KOPT-K1 (cell line): ENCODE data around the gene HMOX1.
"Not testable (repeated sequence)": the region's sequence is repeated elsewhere in the genome, so short reads cannot be mapped to it uniquely, and the experiment has no call there.

Source experiments
- H3K27ac ChIP-seq: fragments of 200-600 bp; sonication (generic); 2 replicates; pipeline ENCODE4 v1.5.1; 2016; ENCODE audit warnings: antibody characterized with exemption, mild to moderate bottlenecking, low read depth, low read length; ENCODE audit not compliant: poor library complexity, severe bottlenecking
- H3K36me3 ChIP-seq: fragments of 200-600 bp; sonication (generic); 2 replicates; pipeline ENCODE4 v1.5.1; 2017; ENCODE audit warnings: antibody characterized with exemption, mild to moderate bottlenecking, low read length, moderate library complexity; ENCODE audit not compliant: insufficient read depth
- H3K9me3 ChIP-seq: fragments of 200-600 bp; sonication (generic); 2 replicates; pipeline ENCODE4 v1.5.1; 2017; ENCODE audit warnings: antibody characterized with exemption, low read length, mild to moderate bottlenecking; ENCODE audit not compliant: insufficient read depth, poor library complexity, severe bottlenecking

The HMOX1 gene

DNA sequence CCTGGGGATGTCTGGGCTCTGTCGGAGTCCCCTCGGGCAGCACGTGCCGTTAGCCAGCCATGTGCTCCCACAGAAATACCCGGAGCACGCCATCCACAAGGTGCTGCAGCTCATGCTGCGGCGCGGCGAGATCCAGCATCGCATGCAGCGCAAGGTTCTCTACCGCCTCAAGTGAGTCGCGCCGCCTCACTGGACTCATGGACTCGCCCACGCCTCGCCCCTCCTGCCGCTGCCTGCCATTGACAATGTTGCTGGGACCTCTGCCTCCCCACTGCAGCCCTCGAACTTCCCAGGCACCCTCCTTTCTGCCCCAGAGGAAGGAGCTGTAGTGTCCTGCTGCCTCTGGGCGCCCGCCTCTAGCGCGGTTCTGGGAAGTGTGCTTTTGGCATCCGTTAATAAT is 43.2 kb downstream of the HMOX1 start:
- no peak overlapping the region for H3K27ac ChIP-seq
- peaks cover 94% of the 10 kb centered on the region for H3K36me3 ChIP-seq
- no peaks in the 10 kb centered on the region for H3K9me3 ChIP-seq

DNA sequence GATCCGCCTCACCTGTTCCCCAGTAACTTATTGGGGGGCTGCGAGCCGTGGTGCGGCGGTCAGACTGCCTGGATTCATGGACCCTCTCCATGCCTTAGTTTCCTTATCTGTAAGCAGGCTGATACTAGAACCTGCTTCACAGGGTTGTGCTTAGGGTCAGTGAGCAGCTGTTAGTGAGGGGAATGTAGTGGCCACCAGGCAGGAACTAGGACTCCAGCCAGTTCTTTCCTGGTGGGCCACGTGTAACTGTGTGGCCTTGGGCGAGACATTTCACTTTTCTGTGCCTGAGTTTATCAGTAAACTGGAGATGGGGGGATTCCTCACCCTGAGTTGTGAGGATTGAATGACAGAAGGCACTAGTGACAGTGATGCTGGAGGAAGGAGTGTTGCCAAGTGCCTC is 43.9 kb downstream of the HMOX1 start:
- H3K36me3 ChIP-seq = peaks cover 94% of the 10 kb centered on the region
- no peak overlapping the region for H3K27ac ChIP-seq

DNA sequence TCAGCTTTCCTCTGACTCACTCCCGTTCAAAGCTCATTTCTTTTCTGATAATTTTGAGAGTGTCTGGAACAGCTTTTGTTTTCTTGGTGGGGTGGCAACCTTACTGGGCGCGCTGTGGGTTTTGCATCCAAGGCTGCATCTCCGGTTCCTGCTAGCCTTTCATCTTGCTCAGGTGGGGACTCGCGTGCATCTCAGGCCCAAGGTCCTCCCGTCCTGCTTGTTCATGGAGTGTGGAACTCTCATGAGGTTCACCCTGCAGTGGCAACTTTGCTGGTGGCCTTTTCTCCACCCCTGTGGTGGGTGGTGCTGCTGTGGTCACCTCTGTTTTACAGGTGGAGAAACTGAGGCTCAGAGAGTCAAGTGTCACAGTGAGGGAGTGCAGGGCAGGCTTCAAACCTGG is 44.6 kb downstream of the HMOX1 start:
- Histone ChIP-seq H3K36me3 (peaks cover 94% of the 10 kb centered on the region), H3K9me3 (no peaks in the 10 kb centered on the region), H3K27ac (no peak overlapping the region)

More for the DNA sequence above, 43.9 kb downstream of the HMOX1 start:
- no peaks in the 10 kb centered on the region for H3K9me3 ChIP-seq

DNA sequence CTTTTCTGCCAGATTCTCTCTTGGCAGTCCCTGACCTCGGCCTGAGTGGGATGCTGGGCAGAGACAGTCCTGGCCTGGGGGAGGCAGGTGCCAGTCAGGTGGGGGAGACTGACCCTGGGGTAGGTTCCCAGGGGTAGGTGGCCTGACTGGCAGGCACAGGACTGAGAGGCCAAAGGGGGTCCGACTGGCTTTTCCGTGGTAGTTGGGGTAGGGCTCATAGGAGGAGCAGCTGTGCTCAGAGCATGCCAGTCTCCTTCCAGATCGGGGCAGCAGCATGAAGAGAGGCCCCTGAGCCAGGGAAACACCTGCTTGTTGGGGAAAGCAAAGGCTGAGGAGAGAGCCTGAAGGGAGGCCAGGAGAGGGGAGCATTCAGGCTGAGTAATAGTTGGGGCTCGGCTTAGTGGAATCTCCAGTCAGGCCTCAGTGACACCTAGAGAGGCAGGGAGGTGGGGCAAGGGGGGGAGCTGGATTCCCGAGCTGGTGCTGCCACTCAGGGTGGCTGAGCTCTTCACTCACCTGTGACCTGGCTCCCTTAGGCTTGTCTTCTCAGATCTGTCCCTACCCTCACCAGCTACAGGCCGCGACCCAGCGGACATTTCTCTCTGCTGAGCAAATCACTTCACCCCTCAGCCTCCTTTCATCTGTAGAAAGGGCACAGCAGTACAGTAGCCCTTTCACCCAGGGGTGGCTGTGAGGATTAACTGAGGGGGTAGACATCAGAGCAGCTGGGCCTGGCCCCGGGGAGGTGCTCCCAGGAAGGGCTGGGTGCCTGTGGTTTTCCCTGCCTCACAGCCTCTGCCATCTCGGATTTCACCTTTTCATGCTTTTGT is 45.3 kb downstream of the HMOX1 start:
- Histone ChIP-seq H3K27ac (no peak overlapping the region), H3K9me3 (no peaks in the 10 kb centered on the region), H3K36me3 (peaks cover 94% of the 10 kb centered on the region)

DNA sequence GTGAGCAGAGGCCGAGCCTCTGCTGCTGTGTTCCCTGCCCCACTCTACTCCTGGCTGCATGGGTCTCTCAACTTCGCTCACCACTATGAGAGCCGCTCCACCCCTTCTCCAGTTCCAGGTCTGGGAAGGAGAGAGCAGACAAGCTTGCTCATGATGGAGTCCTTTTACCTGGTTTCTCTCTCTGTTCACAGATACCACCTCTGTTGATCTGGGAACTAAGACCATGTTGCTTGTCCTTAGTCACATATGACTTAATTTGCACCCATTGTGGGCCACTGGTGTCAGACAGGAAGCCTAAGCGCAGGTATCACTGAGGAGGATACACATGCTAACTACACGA is 45.9 kb downstream of the HMOX1 start:
- H3K9me3 ChIP-seq = no peaks in the 10 kb centered on the region
- peaks cover 94% of the 10 kb centered on the region for H3K36me3 ChIP-seq
- no peak overlapping the region for H3K27ac ChIP-seq

DNA sequence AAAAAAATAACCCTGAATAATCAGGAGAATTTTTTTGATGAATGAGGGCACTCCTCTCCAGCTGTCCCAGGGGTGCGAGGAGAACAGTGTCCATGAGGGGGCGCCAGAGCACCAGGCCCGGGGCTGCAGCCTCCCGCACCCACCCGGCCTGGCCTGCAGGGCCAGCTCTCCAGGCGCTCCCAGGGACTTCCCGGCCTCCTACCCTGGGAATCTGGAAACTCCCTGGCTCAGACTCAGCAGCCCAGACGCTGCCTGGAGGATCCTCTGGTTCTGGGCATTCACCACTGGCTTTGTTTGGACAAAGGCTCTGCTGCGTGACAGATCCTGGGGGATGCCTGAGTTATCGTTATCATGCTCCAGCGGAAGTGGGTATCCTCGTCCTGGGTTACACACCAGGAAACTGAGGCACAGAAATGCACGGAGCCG is 50.0 kb downstream of the HMOX1 start:
- H3K27ac ChIP-seq = no peak overlapping the region
- H3K36me3 ChIP-seq = peaks cover 91% of the 10 kb centered on the region
- H3K9me3 ChIP-seq = peaks cover 12% of the 10 kb centered on the region

DNA sequence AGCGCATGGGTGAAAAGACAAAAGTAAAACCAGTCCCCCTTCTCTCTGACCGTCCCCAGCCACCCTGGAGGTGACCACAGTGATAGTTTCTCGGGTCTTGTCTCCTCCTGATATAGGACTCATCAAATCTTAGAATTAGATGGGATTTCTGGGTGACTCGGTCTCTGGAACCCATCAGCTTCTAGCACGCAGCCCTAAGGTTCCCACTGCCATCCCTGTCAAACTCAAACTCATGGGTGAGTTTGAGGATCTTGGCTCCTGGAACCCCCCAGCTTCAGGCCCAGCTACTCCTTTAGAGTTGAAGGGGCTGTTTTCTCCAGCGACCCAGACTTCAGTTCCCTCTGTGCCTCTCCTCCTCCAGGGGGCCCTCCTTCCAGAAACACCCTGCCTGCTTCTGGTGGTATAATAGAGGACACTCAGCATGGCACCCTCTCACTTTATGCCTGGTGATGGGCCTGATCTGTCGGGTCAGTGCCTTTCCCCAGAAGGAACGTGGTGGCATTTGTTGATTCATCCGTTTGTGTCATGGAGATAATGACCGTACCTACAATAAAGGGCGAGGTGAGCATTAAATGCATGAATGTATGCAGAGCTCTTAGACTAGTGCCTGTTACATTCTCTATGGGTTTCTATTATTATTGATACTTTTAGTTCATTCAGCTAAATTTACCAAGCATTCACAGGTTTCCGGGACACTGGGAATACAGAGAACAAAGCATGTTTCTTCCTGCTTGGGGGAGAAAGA is 50.8 kb downstream of the HMOX1 start:
- Histone ChIP-seq H3K36me3 (peaks cover 90% of the 10 kb centered on the region), H3K27ac (no peak overlapping the region), H3K9me3 (peaks cover 12% of the 10 kb centered on the region)

DNA sequence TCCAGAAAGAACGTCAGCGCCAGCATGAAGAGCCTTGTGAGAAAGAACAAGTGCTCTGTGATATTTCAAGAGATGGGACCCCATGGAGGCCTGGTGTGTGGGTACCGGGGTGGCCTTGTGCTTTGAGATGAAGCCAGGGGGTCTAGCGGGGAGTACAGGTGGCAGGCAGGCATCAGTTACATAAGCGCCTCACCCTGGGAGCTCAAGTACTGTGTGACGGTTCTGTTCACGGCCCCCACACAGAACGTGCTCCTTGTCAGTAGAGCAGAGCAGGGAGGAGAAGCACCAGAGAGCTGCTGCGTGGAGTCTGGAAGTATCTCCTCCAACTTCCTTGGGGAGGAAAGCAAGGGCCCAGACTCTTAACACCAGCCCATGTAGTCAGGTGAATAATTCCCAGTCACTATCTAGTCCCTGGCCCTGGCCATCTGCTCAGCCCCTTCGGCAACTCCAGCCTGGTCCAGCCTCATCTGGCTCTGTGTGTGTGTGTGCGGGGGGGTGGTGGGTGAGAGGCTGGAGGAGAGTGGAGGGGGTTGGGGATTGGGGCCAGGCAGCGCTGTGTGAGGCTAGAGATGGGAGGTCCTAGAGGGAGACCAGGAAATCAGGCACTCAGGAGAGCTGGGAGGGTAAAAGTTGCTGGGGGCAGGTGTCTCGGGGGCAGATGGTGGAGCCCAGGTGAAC is 51.5 kb downstream of the HMOX1 start:
- Histone ChIP-seq H3K36me3 (peaks cover 90% of the 10 kb centered on the region), H3K9me3 (peaks cover 12% of the 10 kb centered on the region), H3K27ac (no peak overlapping the region)

DNA sequence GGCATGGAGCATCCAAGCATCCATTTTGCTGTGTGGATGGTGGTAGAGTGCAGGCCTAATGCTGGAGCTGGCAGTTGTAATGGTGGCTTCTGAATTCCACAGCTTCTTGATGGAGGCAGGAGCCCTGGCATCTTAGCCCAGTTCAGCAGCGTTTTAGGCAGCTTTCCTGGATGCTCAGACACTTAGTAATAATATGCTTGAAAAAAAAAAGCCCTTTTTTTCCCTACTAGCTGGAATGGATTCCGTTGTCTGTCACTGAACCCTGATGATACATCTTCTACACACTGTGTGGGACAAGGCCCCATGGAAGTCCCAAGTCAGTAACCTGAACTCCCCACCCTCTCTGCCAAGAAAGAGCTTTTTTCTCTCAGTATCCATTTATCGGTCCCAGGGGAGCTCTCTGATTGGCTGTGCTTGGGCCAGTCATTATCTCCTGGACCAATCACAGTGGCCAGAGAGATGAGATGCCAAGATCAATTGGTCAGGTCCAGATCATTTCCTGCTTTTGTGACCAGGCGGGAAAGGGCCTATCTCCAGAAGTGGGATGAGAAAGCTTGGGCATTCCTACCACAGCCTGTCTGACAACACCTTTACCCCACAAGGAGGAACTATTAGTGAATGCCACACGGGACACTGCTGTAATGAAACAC is 53.3 kb downstream of the HMOX1 start:
- Histone ChIP-seq H3K27ac (no peak overlapping the region), H3K36me3 (peaks cover 95% of the 10 kb centered on the region), H3K9me3 (peaks cover 12% of the 10 kb centered on the region)

DNA sequence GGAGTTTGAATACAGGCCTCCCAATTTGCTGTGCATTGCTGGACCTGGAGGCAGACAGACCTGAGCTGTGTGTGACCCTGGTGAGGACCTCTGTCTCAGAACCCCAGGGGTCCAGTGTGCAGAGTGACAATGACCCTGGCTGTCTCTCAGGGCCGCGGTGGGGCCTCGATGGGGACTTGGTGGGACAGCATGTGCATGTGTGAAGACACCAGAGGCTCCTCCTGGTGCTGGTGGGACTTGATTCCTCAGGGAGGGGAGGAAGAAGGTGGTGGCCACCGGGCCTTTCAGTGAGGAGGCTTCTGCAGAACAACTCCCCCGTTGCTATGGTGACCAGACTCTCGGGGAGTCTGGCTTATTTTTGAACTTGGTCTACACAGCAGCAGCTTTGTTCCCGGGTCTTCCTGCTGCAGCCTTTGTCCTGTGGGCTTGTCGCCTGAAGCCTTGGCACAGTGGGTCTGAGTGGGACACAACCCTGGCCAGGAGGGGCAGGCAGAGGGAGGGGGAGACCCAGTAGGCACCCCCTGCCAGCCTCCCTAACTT is 54.4 kb downstream of the HMOX1 start:
- peaks cover 94% of the 10 kb centered on the region for H3K36me3 ChIP-seq
- no peak overlapping the region for H3K27ac ChIP-seq
- H3K9me3 ChIP-seq = peaks cover 12% of the 10 kb centered on the region

DNA sequence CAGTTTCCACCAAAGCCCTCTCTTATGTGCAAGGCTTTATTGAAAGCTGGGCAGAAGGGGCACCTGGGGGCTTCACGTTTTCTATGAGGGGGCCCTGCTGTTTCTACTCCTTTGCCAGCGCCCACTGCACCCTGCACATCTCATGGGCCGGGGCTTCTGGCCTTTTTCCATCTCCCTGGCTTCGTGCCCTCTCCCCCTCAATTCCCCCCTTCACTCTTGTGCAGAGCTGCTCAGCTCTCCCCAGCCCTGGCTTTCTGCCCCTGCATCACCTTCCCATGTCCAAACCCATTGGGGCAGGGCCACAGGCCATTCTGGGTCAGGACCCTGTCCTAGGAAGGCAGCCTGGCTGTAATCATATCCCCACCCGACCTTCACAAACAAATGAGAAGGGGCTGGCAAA is 55.5 kb downstream of the HMOX1 start:
- H3K9me3 ChIP-seq = peaks cover 12% of the 10 kb centered on the region
- H3K27ac ChIP-seq = no peak overlapping the region
- peaks cover 88% of the 10 kb centered on the region for H3K36me3 ChIP-seq

DNA sequence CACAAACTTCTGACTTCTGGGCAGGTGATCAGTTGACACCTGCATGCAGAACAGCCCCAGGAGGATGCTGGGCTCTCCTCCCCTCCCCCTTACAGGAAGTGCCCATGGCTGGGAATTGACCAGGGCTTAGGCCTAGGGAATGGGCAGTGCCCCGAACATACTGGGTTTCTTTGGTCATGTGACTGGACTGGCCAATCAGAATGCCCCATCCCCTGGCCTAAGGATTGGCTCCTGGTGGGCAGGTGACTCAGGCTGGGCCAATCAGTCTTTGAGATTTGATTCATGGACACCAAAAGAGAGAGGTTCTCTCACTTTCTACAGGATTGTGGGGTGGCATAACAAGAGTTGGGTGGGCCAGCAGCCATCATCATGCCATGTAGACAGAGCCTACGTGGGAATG is 56.2 kb downstream of the HMOX1 start:
- no peak overlapping the region for H3K27ac ChIP-seq

DNA sequence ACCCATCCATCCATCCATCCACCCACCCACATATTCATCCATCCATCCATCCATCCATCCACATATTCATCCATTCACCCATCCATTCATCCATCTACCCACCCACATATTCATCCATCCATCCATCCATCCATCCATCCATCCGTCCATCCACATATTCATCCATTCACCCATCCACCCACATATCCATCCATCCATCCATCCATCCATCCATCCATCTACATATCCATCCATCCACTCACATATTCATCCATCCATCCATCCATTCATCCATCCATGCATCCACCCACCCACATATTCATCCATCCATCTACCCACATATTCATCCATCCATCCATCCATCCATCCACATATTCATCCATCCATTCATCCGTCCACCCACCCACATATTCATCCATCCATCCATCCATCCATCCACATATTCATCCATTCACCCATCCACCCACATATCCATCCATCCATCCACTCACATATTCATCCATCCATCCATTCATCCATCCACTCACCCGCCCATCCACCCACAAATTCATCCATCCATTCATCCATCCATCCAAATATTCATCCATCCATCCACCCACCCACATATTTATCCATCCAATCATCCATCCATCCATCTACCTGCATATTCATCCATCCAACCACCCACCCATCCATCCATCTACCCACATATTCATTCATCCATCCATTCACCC is 57.9 kb downstream of the HMOX1 start:
- H3K9me3 ChIP-seq, H3K27ac ChIP-seq: not testable (repeated sequence)
- H3K36me3 ChIP-seq = peaks cover 71% of the 10 kb centered on the region

More for the DNA sequence above, 56.2 kb downstream of the HMOX1 start:
- peaks cover 85% of the 10 kb centered on the region for H3K36me3 ChIP-seq
- peaks cover 12% of the 10 kb centered on the region for H3K9me3 ChIP-seq

DNA sequence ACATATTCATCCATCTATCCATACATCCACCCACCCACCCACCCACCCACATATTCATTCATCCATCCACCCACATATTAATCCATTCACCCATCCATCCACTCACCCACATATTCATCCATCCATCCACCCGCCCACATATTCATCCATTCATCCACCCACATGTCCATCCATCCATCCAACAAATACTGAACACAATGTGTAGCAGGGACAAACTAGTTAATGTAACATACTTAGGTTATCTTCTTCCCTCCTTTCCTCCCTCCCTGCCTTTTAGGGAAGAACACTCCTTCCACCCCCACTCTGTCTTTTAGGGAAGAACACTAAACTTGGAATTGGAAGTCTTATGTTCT is 58.4 kb downstream of the HMOX1 start:
- no peak overlapping the region for H3K27ac ChIP-seq
- peaks cover 69% of the 10 kb centered on the region for H3K36me3 ChIP-seq
- no peaks in the 10 kb centered on the region for H3K9me3 ChIP-seq
